H9 (cell line): ENCODE measurements around the gene UCMA. TPM values are rescaled to one million over a fixed set of nuclear protein-coding genes. Genes with fewer than 3 reads are reported as not detected.

ENCODE experiments used
- DNase-seq: peaks from one replicate; pipeline ENCODE4 v3.0.0-alpha.2; 2017
- H2AFZ ChIP-seq: one replicate; pipeline ENCODE4 v1.6.1; 2013; ENCODE audit warnings: mild to moderate bottlenecking, low read length, control low read depth, moderate library complexity
- H2AK5ac ChIP-seq: 2 replicates; pipeline ENCODE4 v1.6.1; 2013; ENCODE audit warnings: low read length, control low read depth, mixed read lengths; ENCODE audit not compliant: insufficient read length
- H2BK120ac ChIP-seq: one replicate; pipeline ENCODE4 v1.6.1; 2013; ENCODE audit warnings: low read depth, mild to moderate bottlenecking, low read length, control low read depth, inconsistent platforms; ENCODE audit not compliant: poor library complexity, severe bottlenecking
- H2BK12ac ChIP-seq: 2 replicates; pipeline ENCODE4 v1.6.1; 2013; ENCODE audit warnings: low read length, control low read depth, mixed read lengths, low read depth; ENCODE audit not compliant: insufficient read length
- H2BK15ac ChIP-seq: 2 replicates; pipeline ENCODE4 v1.6.1; 2013; ENCODE audit warnings: low read depth, low read length, control low read depth
- H2BK20ac ChIP-seq: one replicate; pipeline ENCODE4 v1.6.1; 2013; ENCODE audit warnings: low read depth, mild to moderate bottlenecking, low read length, control low read depth, inconsistent platforms; ENCODE audit not compliant: poor library complexity, severe bottlenecking
- H2BK5ac ChIP-seq: 2 replicates; pipeline ENCODE4 v1.6.1; 2013; ENCODE audit warnings: low read length, control low read depth, mixed read lengths; ENCODE audit not compliant: insufficient read length
- H3K14ac ChIP-seq: 2 replicates; pipeline ENCODE4 v1.6.1; 2013; ENCODE audit warnings: low read length, control low read depth; ENCODE audit not compliant: insufficient read depth
- H3K18ac ChIP-seq: 2 replicates; pipeline ENCODE4 v1.6.1; 2013; ENCODE audit warnings: low read depth, mild to moderate bottlenecking, mixed read lengths, low read length, control low read depth; ENCODE audit not compliant: insufficient read length
- H3K23ac ChIP-seq: 2 replicates; pipeline ENCODE4 v1.6.1; 2013; ENCODE audit warnings: low read length, control low read depth, mixed read lengths, low read depth; ENCODE audit not compliant: insufficient read length
- H3K23me2 ChIP-seq: 2 replicates; pipeline ENCODE4 v1.6.1; 2013; ENCODE audit warnings: low read depth, mild to moderate bottlenecking, mixed read lengths, low read length, control low read depth; ENCODE audit not compliant: insufficient read length, poor library complexity, severe bottlenecking
- H3K27ac ChIP-seq: 2 replicates; pipeline ENCODE4 v1.5.1; 2013; ENCODE audit warnings: low read length, control low read depth, mixed read lengths, low read depth; ENCODE audit not compliant: insufficient read length
- H3K27me3 ChIP-seq: 2 replicates; pipeline ENCODE4 v1.6.1; 2013; ENCODE audit warnings: low read length, control low read depth, inconsistent platforms; ENCODE audit not compliant: insufficient read depth
- H3K4ac ChIP-seq: 2 replicates; pipeline ENCODE4 v1.6.1; 2013; ENCODE audit warnings: low read depth, mild to moderate bottlenecking, control low read depth, inconsistent platforms, low read length, moderate library complexity
- H3K4me1 ChIP-seq: 2 replicates; pipeline ENCODE4 v1.6.1; 2013; ENCODE audit warnings: low read length, control low read depth, inconsistent platforms; ENCODE audit not compliant: insufficient read depth
- H3K4me2 ChIP-seq: 2 replicates; pipeline ENCODE4 v1.6.1; 2013; ENCODE audit warnings: low read length, control low read depth, mixed read lengths; ENCODE audit not compliant: insufficient read length, insufficient read depth
- H3K56ac ChIP-seq: 2 replicates; pipeline ENCODE4 v1.6.1; 2013; ENCODE audit warnings: low read depth, mild to moderate bottlenecking, mixed read lengths, low read length, control low read depth; ENCODE audit not compliant: insufficient read length
- H3K79me1 ChIP-seq: 2 replicates; pipeline ENCODE4 v1.6.1; 2013; ENCODE audit warnings: low read depth, mild to moderate bottlenecking, moderate library complexity, low read length, control low read depth, inconsistent platforms; ENCODE audit not compliant: insufficient read depth, poor library complexity, severe bottlenecking
- H3K79me2 ChIP-seq: 2 replicates; pipeline ENCODE4 v1.6.1; 2013; ENCODE audit warnings: low read length, control low read depth, inconsistent platforms; ENCODE audit not compliant: insufficient read depth
- H3K9ac ChIP-seq: 2 replicates; pipeline ENCODE4 v1.6.1; 2013; ENCODE audit warnings: low read length, control low read depth, mixed read lengths; ENCODE audit not compliant: insufficient read length; ENCODE audit errors: extremely low read depth
- H3K9me3 ChIP-seq: one replicate; pipeline ENCODE4 v1.6.1; 2013; ENCODE audit warnings: low read depth, low read length, inconsistent platforms; ENCODE audit not compliant: control insufficient read depth
- H3T11ph ChIP-seq: one replicate; pipeline ENCODE4 v1.6.1; 2013; ENCODE audit warnings: mild to moderate bottlenecking, low read length, control low read depth, inconsistent platforms
- H4K20me1 ChIP-seq: one replicate; pipeline ENCODE4 v1.6.1; 2013; ENCODE audit not compliant: control insufficient read depth, insufficient read length, insufficient read depth
- H4K5ac ChIP-seq: 2 replicates; pipeline ENCODE4 v1.6.1; 2013; ENCODE audit warnings: low read depth, mild to moderate bottlenecking, mixed read lengths, low read length, control low read depth; ENCODE audit not compliant: insufficient read length
- H4K8ac ChIP-seq: replicated peaks from 2 replicates; pipeline ENCODE4 v1.6.1; 2013; ENCODE audit warnings: low read length, control low read depth, mixed read lengths, low read depth; ENCODE audit not compliant: insufficient read length
- H4K91ac ChIP-seq: 2 replicates; pipeline ENCODE4 v1.6.1; 2013; ENCODE audit warnings: low read depth, mild to moderate bottlenecking, moderate library complexity, mixed read lengths, low read length, control low read depth; ENCODE audit not compliant: insufficient read length
- H3K27ac Mint-ChIP-seq, 3 experiments: 2 replicates in 2 of 3; 3 replicates in 1 of 3; pipeline ENCODE4 v1.8.0; 2020 to 2021; ENCODE audit warnings: mixed read lengths in 3 of 3, mild to moderate bottlenecking in 1 of 3, moderate library complexity in 1 of 3
- H3K27me3 Mint-ChIP-seq: 2 replicates; pipeline ENCODE4 v1.8.0; 2021; ENCODE audit warnings: low read depth, mild to moderate bottlenecking, moderate library complexity, mixed read lengths
- H3K36me3 Mint-ChIP-seq, 3 experiments: 2 replicates in 2 of 3; 3 replicates in 1 of 3; pipeline ENCODE4 v1.8.0; 2020 to 2021; ENCODE audit warnings: low read depth in 3 of 3, mixed read lengths in 3 of 3; ENCODE audit not compliant: insufficient read depth in 1 of 3
- H3K4me1 Mint-ChIP-seq, 2 experiments: 2 replicates each; pipeline ENCODE4 v1.8.0; 2020; ENCODE audit warnings: mixed read lengths in 2 of 2
- H3K4me3 Mint-ChIP-seq, 2 experiments: 2 replicates in 1 of 2; 3 replicates in 1 of 2; pipeline ENCODE4 v1.8.0; 2020 to 2021; ENCODE audit warnings: mild to moderate bottlenecking in 2 of 2, mixed read lengths in 2 of 2, moderate library complexity in 1 of 2
- H3K9me3 Mint-ChIP-seq, 2 experiments: 2 replicates in 1 of 2; 3 replicates in 1 of 2; pipeline ENCODE4 v1.8.0; 2020; ENCODE audit warnings: mild to moderate bottlenecking in 2 of 2, mixed read lengths in 2 of 2, moderate library complexity in 1 of 2
- WGBS: extraction: QIAGEN DNeasy Blood & Tissue Kit; methylation state at CpG from one replicate; pipeline ENCODE4 v1.1.7; 2013; ENCODE audit warnings: missing lambda C conversion rate, low lambda C conversion rate, mixed read lengths; ENCODE audit not compliant: insufficient read length; ENCODE audit errors: extremely low coverage; 5-methylcytosine and 5-hydroxymethylcytosine counted together
- total RNA-seq: library from RNA; stranded (reverse); gene quantifications from 2 replicates; pipeline ENCODE4 v1.2.1, GENCODE V29; 2021
- TF ChIP-seq, protein P1 (sequence below): fragments of 200-600 bp; sonication (generic); conservative IDR thresholded peaks from 3 replicates; pipeline ENCODE4 v1.8.0; 2021; ENCODE audit warnings: antibody characterized with exemption, mild to moderate bottlenecking

The UCMA gene
- total RNA-seq, 1 experiment from 2014 or later = not detected

DNA sequence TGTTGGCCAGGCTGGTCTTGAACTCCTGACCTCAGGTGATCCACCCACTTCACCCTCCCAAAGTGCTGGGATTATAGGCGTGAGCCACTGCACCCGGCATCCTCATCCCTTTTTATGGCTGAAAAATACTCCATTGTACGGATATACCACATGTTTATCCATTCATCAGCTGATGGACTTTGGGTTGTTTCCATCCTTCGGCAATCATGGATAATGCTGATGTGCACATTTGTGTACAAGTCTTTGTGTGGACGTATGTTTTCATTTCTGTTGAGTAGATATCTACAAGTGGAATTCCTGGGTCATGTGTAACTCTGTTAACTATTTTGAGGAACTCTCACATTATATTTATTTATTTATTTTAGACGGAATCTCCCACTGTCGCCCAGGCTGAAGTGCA is 5.7 kb upstream of the UCMA start:
- no peak overlapping the region for H2BK12ac ChIP-seq
- TF ChIP-seq, protein P1, sequence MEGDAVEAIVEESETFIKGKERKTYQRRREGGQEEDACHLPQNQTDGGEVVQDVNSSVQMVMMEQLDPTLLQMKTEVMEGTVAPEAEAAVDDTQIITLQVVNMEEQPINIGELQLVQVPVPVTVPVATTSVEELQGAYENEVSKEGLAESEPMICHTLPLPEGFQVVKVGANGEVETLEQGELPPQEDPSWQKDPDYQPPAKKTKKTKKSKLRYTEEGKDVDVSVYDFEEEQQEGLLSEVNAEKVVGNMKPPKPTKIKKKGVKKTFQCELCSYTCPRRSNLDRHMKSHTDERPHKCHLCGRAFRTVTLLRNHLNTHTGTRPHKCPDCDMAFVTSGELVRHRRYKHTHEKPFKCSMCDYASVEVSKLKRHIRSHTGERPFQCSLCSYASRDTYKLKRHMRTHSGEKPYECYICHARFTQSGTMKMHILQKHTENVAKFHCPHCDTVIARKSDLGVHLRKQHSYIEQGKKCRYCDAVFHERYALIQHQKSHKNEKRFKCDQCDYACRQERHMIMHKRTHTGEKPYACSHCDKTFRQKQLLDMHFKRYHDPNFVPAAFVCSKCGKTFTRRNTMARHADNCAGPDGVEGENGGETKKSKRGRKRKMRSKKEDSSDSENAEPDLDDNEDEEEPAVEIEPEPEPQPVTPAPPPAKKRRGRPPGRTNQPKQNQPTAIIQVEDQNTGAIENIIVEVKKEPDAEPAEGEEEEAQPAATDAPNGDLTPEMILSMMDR = no peak

More for the DNA sequence above, 5.7 kb upstream of the UCMA start:
- Histone ChIP-seq H3K9me3 (no peaks in the 10 kb centered on the region), H2BK120ac (no peak overlapping the region), H3K18ac (no peak overlapping the region), H3K4me2 (no peak overlapping the region), H3K23me2 (no peaks in the 10 kb centered on the region), H3K27me3 (no peaks in the 10 kb centered on the region), H4K91ac (no peak overlapping the region), H3K4ac (no peak overlapping the region), H2BK20ac (no peak overlapping the region), H3K79me1 (no peaks in the 10 kb centered on the region), H3T11ph (no peak overlapping the region), H3K4me1 (no peaks in the 10 kb centered on the region), H3K56ac (no peak overlapping the region), H3K23ac (no peak overlapping the region), H3K14ac (no peak overlapping the region), H2BK15ac (no peak overlapping the region), H3K27ac (no peak overlapping the region), H4K8ac (no peak overlapping the region), H2AFZ (no peak overlapping the region), H4K20me1 (no peaks in the 10 kb centered on the region), H2AK5ac (no peak overlapping the region), H2BK5ac (no peak overlapping the region), H3K79me2 (no peaks in the 10 kb centered on the region), H3K9ac (no peak overlapping the region), H4K5ac (no peak overlapping the region)
- H3K27me3 Mint-ChIP-seq = no peaks in the 10 kb centered on the region
- no peak overlapping the region for H3K27ac Mint-ChIP-seq
- no peak for DNase-seq
- H3K4me1 Mint-ChIP-seq = no peaks in the 10 kb centered on the region
- no peaks in the 10 kb centered on the region for H3K36me3 Mint-ChIP-seq
- no peak overlapping the region for H3K4me3 Mint-ChIP-seq
- no CpG with 5 or more reads among the region's 7 CpGs for WGBS
- no peaks in the 10 kb centered on the region for H3K9me3 Mint-ChIP-seq
